ENCODE data around the gene NLGN4Y. TPM values are rescaled to one million over a fixed set of nuclear protein-coding genes. Genes with fewer than 3 reads are reported as not detected.

NLGN4Y gene
- total and polyA plus RNA-seq, 2 of the 13 experiments (the other 11 are each of a cell fraction or from before 2014, with no cell fraction given) = 6.0 to 16.5 TPM

DNA sequence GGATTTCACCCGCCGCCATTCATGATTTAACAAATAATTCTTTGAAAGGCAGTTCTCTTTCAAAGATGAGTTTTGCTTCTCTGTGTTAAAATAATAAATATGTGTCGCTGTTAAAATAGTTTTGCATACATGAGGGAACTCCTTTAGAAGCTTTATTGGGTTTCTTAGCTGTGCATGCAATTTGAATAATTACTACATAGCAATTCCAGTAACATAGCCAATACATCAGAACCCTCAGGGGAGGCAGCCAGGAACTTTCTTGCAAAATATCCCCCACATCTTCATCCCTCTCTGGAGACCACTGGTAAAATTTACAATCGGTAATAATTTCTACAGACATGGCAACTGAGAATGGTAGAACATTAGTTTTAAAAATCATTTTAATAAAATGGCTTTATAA, 268.8 kb downstream of the NLGN4Y start:
- CTCF ChIA-PET (ENCODE audit: low intra/inter-chr PET ratio, low total read pairs) = no interaction called here
- BruUV-seq (replicated peaks) = no TSS peak
- ATAC-seq = no peak
- TF ChIP-seq ZNF143 (CRISPR knock-in tag; IDR thresholded peaks at IDR 0.05) = no peak
- TF ChIP-seq CENPX (CRISPR knock-in tag; IDR thresholded peaks at IDR 0.05) = no peak
- no peak for TF ChIP-seq IRF1 (CRISPR knock-in tag; IDR thresholded peaks at IDR 0.05; ENCODE audit: low read depth)
- TF ChIP-seq NKX3-1 (CRISPR knock-in tag; IDR thresholded peaks at IDR 0.05) = no peak
- TF ChIP-seq AFF4 (CRISPR knock-in tag; IDR thresholded peaks at IDR 0.05) = no peak
- no peak for TF ChIP-seq SKI (IDR thresholded peaks at IDR 0.05; ENCODE audit: partially characterized antibody)
- no peak for TF ChIP-seq RXRB (CRISPR knock-in tag; IDR thresholded peaks at IDR 0.05; ENCODE audit: borderline replicate concordance)
- no peak for TF ChIP-seq MATR3 (CRISPR knock-in tag; IDR thresholded peaks at IDR 0.05)
- TF ChIP-seq KAT2B (IDR thresholded peaks at IDR 0.05; ENCODE audit: borderline replicate concordance, low read depth, low read length) = no peak
- TF ChIP-seq CHD2 (IDR thresholded peaks at IDR 0.05; ENCODE audit: low read depth, low read length) = no peak
- no peak for TF ChIP-seq HOXA5 (CRISPR knock-in tag; IDR thresholded peaks at IDR 0.05)
- TF ChIP-seq CERS6 (CRISPR knock-in tag; IDR thresholded peaks at IDR 0.05) = no peak
- TF ChIP-seq, protein P1, sequence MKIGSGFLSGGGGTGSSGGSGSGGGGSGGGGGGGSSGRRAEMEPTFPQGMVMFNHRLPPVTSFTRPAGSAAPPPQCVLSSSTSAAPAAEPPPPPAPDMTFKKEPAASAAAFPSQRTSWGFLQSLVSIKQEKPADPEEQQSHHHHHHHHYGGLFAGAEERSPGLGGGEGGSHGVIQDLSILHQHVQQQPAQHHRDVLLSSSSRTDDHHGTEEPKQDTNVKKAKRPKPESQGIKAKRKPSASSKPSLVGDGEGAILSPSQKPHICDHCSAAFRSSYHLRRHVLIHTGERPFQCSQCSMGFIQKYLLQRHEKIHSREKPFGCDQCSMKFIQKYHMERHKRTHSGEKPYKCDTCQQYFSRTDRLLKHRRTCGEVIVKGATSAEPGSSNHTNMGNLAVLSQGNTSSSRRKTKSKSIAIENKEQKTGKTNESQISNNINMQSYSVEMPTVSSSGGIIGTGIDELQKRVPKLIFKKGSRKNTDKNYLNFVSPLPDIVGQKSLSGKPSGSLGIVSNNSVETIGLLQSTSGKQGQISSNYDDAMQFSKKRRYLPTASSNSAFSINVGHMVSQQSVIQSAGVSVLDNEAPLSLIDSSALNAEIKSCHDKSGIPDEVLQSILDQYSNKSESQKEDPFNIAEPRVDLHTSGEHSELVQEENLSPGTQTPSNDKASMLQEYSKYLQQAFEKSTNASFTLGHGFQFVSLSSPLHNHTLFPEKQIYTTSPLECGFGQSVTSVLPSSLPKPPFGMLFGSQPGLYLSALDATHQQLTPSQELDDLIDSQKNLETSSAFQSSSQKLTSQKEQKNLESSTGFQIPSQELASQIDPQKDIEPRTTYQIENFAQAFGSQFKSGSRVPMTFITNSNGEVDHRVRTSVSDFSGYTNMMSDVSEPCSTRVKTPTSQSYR (CRISPR knock-in tag; IDR thresholded peaks at IDR 0.05; ENCODE audit: borderline replicate concordance) = no peak
- no peaks in the 10 kb centered on the region for H3K9me3 ChIP-seq (ENCODE audit: low read length)
- POLR2A ChIA-PET = no interaction called here
- H3K36me3 ChIP-seq (replicated peaks in 1 of 2; ENCODE audit: control insufficient read depth in 1 of 2, insufficient read depth in 2 of 2, low read length in 2 of 2) = no peaks in the 10 kb centered on the region
- no peak for DNase-seq (ENCODE audit: low spot score)
- no peaks in the 10 kb centered on the region for H3K27me3 ChIP-seq (ENCODE audit: control insufficient read depth in 1 of 2, insufficient read depth in 2 of 2, low read length in 2 of 2)
- in situ Hi-C loops (cut with HindIII; ENCODE audit: extremely low pct_ligation_motif_present, low pct_unique_long_range_greater_than_20kb) = no loop called here
- H3K79me2 ChIP-seq (ENCODE audit: insufficient read depth, low read length) = no peaks in the 10 kb centered on the region
- H4K20me1 ChIP-seq (ENCODE audit: insufficient read depth, low read length) = no peaks in the 10 kb centered on the region
- WGBS (ENCODE audit: low lambda C conversion rate) = 97% methylated on average over 4 of the region's 4 CpGs
- no peak overlapping the region for H3K4me3 ChIP-seq (replicated peaks in 1 of 3; ENCODE audit: insufficient read depth in 1 of 3, low read depth in 2 of 3, low read length in 3 of 3)
- H3K4me2 ChIP-seq (ENCODE audit: low read depth, low read length) = no peak overlapping the region
- no peak overlapping the region for H2AFZ ChIP-seq (ENCODE audit: low read length)
- no peak overlapping the region for H3K9ac ChIP-seq (ENCODE audit: insufficient read depth, low read depth, low read length)
- intact Hi-C loops (cut with micrococcal nuclease; ENCODE audit: unreplicated experiment) = no loop called here
- no peaks in the 10 kb centered on the region for H3K4me1 ChIP-seq (ENCODE audit: insufficient read depth, low read length)
- no peak overlapping the region for H3K27ac ChIP-seq (ENCODE audit: extremely low read length, insufficient read depth, low read length)
- no peak for FAIRE-seq

Data from HepG2 (cell line).